HG03066 (cell line): Measurements from ENCODE around the gene GALNTL6.

Experiments used
- ATAC-seq: cut with Tn5 transposase; IDR thresholded peaks from one replicate; pipeline ENCODE4 v1.9.1; 2021; ENCODE audit warnings: low read depth; ENCODE audit not compliant: unreplicated experiment

GALNTL6 gene

DNA sequence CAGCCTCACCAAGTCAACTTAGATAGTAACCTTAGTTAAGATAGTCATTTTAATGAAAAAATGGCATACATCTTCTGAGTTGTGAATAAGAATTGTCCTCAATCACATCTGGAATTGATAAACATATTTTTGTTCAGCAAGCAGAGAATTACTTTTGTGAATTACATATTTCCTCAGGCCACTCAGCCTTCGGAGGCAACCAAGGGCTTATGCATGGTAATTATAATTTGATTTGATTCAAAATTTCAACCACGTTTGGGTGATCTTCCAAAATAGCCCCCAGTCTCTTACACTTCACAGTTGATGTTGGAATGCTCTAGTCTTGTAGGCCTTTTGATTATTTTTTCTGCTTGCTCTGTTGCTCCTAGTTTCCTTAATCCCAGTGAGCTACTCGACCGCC lies 63.4 kb downstream of the GALNTL6 start:
- ATAC-seq, result no peak

DNA sequence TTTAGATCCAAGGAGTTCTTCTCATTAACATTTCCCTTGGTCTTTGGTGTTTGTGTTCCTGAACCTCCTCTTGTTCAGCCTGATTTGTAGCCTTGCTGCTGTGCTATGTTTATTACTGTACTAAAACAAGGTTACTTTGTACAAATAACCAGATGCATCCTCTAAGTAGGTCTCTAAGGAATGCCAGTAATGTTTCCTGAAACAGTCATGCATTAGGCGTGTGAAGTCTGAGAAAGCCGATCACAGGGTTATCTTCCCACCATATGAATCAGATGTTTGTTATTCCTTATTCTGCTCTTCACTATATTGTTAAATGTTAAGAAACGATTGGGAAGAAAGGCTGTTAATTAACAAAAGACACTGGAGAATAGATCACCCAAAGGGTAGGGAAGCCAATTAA lies 66.9 kb downstream of the GALNTL6 start:
- ATAC-seq, result no peak

DNA sequence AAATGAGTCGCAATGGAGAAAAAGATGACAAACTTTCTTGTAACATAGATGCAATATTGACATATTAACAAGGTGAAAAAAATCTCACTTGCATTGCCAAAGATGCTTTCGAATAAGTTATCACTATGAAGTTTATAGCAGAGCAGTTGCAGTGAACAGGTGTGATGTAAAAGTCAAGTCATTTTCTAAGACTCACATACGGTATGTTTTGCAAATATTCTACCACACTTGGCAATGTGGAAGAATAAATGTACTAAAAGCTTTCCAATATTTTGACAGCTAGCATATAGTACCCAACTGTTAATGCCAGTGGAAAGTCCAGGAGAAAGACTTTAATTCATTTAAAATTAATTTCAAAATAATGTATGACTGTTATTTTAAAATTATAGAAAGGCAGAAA lies 76.5 kb downstream of the GALNTL6 start:
- ATAC-seq, result no peak

DNA sequence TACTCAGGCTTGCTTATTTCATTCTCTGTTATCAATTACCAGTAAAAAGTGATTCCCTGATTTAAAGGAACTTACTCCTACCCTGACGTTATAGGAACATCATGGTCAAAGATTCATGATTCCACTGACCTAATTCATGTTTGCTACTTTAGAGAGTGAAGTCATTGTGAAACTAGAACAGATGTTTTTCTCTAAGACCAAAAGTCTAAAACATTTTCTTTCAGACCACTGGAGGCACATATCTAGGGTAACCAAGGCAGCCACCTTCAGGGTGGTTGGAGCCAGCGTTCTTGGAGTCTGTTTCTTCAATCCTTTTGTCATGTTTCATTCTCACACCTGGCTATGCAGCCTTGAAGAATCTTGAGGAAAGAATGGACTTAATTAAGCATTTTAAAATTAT lies 77.8 kb downstream of the GALNTL6 start:
- ATAC-seq, result no peak

DNA sequence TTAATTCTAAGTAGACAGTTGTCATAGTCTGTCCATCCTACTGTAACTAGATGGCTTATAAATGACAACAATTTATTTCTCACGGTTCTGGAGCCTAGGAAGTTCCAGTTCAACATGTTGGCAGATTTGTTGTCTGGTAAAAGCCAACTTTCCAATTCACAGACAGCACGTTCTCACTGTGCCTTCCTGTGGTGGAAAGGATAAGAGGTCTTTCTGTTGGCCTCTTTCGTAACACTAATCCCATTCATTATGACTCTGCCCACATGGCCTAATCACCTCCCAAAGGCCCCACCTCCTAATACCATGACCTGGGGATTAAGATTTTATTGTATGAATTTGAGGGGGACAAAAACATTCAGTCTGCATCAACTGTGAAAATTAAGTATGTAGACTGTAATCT lies 83.2 kb downstream of the GALNTL6 start:
- no peak for ATAC-seq

DNA sequence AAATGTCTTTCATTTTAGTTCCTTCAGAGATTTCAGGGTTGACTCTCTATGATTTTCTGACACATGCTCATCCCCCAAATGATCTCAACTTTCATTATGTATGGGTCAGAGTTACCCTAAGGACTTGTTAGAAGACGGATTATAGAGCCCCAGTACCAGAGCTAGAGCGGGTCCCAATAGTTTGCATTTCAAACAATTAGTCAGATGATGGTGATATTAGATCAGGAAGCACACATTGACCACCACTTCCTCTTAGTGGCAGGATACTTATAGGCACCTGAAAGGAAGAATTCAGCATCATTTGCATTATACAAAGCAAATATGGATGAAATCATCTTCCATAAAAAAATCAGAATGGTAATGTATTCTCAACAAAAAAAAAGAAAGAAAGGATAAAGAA lies 106.1 kb downstream of the GALNTL6 start:
- no peak for ATAC-seq

DNA sequence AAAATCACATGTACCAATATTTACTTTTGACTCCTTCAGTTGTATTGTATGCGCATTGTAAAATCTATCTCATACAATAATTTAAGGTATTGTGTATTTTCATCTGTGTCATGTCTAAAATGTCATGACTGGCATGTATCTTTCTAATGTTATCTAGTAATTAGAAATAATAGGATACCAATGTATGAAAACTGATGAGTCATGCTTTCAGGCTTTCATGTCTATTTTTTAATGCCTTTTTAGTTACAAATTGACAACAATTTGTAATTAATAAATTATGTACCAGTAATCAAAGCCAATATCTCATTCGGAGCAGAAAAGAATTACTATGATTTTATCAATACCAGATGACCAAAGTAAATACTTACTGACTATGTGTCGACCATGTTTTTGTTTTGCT lies 107.7 kb downstream of the GALNTL6 start:
- no peak for ATAC-seq

DNA sequence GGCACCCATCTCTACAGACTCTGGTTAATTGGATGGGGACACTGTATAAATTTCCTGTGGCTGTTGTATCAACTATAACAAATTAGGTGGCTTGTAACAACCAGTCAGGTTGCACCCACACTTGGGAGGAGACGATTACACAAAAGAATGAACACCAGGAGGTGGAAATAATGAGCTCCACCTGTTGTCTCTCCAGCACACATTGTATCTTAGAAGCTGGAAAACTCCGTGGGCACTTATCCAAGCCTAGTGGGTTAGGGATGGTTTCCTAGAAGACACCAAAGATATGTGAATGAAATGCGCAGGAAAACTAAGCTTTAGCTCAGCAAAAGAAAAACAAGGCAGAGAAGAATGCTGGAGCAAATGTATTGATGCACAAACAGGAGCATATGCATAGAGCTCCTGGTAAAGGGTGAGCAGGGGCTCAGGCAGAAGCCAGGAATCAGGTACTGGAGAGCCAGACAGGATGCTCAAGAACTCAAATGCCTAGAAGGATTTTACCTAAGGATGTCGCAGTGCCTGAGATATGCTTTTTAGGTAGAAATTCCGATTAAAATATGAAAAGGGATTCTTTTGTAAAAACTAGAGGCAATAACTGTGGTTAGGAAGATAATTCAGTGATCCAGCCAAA lies 111.7 kb downstream of the GALNTL6 start:
- ATAC-seq, result no peak

DNA sequence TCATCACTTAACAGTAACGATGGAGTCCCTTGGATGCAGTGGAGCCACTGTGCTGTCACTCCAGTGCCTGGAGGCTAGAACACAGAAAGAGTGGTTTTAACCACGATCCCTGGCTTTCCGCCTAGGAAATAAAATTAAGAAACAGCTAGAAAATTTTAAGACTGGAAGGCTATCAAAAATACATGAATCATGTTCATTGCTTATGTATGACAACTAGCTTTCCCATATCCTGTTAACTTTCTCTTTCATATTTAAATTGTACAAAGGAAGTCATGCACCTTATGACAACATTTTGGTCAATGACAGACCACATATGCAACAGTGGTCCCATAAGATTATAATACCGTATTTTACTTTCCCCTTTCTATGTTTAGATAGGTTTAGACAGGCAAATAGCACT lies 115.1 kb downstream of the GALNTL6 start:
- ATAC-seq, result no peak

DNA sequence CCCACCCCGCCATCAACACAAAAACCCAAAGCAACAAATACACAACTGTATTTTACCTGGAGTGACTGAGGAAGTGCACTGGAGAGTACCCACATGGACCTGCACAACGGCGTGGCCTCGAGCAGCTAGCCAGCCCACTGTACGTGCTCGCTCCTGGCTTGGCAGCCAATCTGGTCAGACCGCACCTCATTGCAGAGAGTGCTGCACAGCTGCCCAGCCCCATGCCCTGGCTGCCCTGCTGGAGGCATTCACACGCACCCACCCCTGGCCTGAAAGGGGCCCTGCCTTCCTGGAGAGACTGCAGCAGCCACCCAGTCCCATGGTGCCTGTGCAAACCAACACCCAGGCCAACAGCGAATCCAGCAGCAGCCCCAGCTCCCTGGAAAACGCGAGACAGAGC lies 116.3 kb downstream of the GALNTL6 start:
- no peak for ATAC-seq

DNA sequence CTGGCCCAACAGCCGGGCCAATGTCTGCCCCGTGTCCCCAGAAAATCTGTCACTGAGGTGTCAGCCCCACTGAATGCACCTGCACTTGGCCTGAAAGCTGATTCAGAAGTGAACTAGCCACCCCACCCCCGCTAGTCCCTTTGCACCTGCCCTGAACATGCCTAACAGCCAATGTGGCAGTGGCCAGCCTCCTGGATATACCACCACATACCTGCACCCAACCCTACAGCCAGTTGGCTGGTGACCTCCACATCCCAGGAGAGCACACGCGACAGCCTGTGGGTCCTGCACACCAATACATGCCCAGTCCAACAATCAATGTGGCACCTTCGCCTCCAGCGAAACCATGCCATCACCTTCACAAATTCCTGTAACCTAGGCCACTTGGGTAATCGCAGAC lies 116.7 kb downstream of the GALNTL6 start:
- no peak for ATAC-seq

DNA sequence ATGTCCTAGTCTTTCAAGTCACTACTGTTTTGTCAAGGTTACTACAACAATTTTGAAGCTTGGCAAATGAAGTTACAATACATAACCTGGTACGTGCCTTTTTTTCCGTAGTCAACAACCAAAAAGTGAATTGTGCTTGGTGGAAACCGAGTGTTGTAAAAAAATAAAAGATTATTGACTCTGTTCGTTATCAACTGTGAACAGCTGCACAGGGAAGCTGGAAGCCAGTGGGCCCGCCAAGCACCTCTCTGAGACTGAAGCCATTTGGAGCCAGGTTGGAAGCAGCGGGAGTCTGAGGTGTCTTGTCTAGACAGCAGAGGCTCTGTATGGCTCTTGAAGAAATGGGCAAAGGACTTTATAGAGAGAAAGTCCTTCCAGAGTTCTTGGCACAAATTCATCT lies 119.0 kb downstream of the GALNTL6 start:
- no peak for ATAC-seq

DNA sequence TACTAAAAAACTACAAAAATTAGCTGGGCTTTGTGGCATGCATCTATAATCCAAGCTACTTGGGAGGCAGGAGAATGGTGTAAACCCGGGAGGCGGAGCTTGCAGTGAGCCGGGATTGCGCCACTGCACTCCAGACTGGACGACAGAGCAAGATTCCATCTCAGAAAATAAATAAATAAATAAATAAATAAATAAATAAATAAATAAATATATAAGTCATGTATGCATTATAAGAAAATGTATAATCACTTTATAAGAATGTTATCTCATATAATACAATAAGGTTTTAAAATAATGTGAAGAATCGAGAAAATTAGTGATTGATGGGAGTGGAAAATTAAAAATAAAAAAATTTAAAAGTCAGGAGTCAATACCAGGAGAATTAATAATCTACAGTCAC lies 127.5 kb downstream of the GALNTL6 start:
- no peak for ATAC-seq

DNA sequence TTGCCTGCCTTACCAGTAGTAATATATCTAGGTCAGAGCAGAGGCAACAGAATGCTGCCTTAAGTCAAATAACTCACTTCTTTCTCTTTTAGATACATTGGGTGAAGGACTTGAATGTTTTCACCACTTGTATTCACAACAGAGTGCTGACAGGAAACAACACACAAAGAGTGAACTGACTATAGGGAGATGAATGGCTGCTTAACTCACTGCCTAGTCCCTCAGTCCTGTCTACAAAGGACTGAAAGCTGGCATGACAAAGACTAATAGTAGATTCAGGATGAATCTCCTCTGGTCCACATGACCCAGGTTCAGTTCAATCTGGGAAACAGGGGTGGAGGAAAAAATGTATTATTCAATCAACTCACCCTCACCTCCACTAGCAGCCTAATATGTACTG lies 134.2 kb downstream of the GALNTL6 start:
- ATAC-seq, result no peak

DNA sequence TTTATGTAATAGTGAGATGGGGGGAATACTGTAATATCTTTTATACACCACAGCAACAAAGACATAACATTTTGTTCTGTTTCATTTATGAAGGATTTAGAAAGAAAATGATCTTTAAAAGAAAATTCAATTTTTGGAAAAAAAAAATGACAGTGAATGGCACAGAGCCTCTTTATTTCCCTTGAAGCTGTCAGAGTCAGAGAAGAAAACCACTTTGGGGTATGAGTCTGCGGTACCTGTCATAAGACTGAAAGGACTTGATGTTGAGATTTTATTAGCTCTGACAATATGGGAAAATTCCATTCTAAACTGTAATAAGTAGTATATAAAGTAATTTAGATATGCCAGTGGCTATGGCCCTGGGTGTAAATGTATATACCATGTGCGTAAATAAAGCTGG lies 134.8 kb downstream of the GALNTL6 start:
- no peak for ATAC-seq

DNA sequence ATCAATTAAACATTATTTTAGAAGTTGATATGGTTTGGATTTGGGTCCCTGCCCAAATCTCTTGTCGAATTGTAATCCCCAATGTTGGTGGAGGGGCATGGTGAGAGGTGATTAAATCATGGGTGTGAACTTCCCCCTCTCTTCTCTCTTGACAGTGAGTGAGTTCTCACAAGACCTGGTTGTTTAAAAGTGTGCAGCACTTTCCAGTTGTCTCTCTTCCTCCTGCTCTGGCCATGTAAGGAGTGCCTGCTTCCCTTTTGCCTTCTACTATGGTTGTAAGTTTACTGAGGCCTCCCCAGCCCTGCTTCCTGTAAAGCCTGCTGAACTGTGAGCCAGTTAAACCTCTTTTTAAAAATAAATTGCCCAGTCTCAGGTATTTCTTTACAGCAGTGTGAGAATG lies 141.4 kb downstream of the GALNTL6 start:
- ATAC-seq, result no peak

DNA sequence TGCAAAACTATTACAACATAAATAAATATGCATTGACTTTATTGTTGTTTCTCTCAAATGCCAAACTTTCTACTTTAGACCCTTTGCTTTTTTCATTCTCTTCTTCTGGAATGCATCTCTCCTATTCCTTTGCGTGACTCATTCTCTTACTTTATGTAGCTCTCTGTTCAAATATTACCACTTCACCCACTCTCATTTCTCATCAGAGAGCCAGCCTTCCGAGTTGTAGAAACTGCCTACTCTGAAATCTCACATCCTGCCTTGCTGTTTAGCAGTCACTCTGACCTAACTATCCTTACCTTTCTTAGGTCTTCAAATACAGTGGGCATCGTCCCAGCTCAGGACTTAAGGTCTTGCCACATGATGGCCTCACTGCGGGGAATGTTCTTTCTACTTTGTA lies 143.5 kb downstream of the GALNTL6 start:
- ATAC-seq, result no peak

DNA sequence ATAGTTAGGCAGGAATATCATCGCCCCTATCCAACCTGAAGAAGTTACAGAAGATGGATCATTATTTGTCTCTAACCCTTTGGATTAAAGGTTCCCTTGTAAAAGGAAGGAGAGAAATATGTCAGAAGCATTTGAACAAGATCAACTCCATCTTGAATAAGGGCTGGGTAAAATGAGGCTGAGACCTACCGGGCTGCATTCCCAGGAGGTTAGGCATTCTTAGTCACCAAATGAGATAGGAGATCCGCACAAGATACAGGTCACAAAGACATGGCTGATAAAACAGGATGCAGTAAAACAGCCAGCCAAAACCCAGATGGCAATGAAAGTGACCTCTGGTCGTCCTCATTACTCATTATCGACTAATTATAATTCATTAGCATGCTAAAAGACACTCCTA lies 148.9 kb downstream of the GALNTL6 start:
- no peak for ATAC-seq

DNA sequence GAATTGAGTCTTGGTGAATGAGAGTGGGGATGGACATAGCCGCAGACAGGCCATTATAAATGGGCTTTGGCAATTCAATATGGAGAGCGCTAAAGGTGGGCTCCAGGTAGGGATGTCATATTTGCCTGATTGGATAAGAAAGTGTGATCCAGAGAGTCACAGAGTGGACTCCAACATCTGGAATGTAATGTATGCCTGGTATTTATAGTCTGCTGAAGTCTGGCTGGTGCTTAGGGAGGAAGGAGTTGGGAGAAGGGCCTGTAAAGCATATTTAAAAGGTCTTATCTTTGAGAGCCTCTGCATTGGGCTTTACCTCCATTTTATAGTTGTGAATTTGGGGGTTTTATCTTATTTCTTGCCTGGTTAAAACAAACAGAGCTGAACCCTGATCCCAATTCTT lies 153.2 kb downstream of the GALNTL6 start:
- no peak for ATAC-seq

DNA sequence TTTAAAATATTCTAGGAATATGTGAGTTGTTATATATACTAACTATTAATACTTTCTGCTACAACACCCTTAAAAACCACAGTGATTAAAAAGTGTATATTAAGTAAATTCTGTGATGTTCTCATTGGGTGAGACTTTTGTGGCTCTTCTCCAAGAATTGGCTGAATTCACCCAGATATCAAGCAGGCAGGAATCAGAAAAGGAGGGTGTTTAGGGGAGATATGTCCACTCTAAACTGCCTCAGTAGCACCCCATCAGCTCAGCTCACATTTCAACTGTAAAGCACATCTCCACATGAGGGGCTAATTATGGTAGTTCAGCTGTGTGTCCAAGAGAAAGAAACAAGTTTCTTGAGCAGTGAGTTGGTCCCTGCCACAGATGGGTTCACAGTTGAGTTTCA lies 165.0 kb downstream of the GALNTL6 start:
- no peak for ATAC-seq

DNA sequence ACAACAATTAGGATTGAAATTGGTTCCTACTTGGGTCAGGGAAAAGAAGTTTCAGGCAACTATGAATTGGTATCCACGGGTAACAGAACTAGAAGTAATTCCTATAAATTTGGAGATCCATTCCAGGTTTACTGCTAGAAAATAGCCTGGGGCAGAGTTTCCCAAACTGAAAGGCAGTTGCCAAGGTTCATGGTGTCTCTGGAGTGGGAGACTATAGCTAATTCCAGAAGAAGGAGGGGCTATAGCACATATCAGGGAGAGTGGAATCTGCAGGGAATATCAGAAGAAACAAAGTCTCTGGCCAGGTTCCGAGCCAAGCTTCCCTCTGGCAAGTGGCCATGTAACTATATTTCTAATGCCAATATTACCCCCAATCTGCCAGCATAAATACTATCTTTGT lies 166.3 kb downstream of the GALNTL6 start:
- no peak for ATAC-seq

DNA sequence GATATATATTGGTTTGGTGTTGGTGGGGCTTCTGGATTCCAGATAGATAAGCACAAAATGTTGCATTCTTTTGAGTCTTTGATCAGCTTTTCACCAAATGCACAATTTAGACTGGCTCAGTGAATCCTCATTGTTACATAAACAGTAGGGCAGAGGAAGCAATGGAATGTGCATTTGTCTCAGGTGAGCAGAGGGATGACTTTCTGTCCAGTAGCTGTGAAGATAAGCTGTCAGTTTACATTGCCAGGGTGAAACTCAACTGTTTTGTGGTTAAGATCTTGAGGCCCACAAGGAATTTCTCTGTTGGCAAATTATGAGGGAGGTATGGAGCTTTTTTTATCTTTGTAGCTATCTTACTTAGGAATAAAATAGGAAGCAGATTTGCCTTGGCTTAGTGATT lies 168.0 kb downstream of the GALNTL6 start:
- ATAC-seq, result no peak
